Measurements from ENCODE around the gene MUC6.

GRCh38 chr11:1034001-1034400, 2.5 kb downstream of the MUC6 start:
- TF ChIP-seq CTCF (IDR thresholded peaks at IDR 0.05) (no peak), EP300 (IDR thresholded peaks at IDR 0.05) (no peak), POLR2A (IDR thresholded peaks at IDR 0.05; ENCODE audit: low read depth) (no peak), POLR2AphosphoS5 (IDR thresholded peaks at IDR 0.05) (no peak)
